HepG2 (cell line): Measurements from ENCODE around the gene CRHR1. TPM values are rescaled to one million over a fixed set of nuclear protein-coding genes. Genes with fewer than 3 reads are reported as not detected.

Experiments
- ATAC-seq: fragments of 200-7000 bp; cut with Tn5 transposase; 3 replicates; pipeline ENCODE4 v1.9.1; 2020; ENCODE audit warnings: mild to moderate bottlenecking, moderate library complexity
- BruUV-seq: library from RNA; stranded (reverse); fragments of 400-500 nt; replicated peaks from 2 replicates; lab custom pipeline; 2021; lab: Mats Ljungman, UMichigan
- CTCF ChIA-PET: fragments of 300-600 bp; formaldehyde crosslinking; extraction: SDS; loops from one replicate; lab custom pipeline; 2021; ENCODE audit warnings: low total read pairs, inconsistent platforms, low intra/inter-chr PET ratio; lab: Yijun Ruan, JAX
- POLR2A ChIA-PET: fragments of 350-600 bp; sonication (Branson Sonifier 250); formaldehyde crosslinking; loops from one replicate; lab custom pipeline; 2020; ENCODE audit warnings: antibody characterized with exemption, inconsistent platforms; lab: Yijun Ruan, JAX
- DNase-seq: peaks from one replicate; pipeline ENCODE4 v3.0.0-alpha.2; 2015; ENCODE audit warnings: low spot score
- FAIRE-seq: peaks from 3 replicates; lab custom pipeline; 2011; peaks lifted over from hg19 to GRCh38; lab: Jason Lieb, UNC
- H2AFZ ChIP-seq: one replicate; pipeline ENCODE4 v1.6.1; 2011; ENCODE audit warnings: low read length, inconsistent platforms
- H3K27ac ChIP-seq: fragments of 300-600 bp; 3 replicates; pipeline ENCODE4 v1.8.0; 2011; ENCODE audit warnings: mixed run types, mild to moderate bottlenecking, mixed read lengths, low read length, inconsistent platforms; ENCODE audit not compliant: insufficient read depth; ENCODE audit errors: extremely low read length
- H3K27me3 ChIP-seq, 2 experiments: fragments of 200-600 bp in 1 of 2; 2 replicates in 1 of 2; 3 replicates in 1 of 2; pipeline versions ENCODE4 v1.6.0 to v1.8.0; 2011; ENCODE audit warnings: low read length in 2 of 2, mild to moderate bottlenecking in 2 of 2, moderate library complexity in 2 of 2, inconsistent platforms in 1 of 2; ENCODE audit not compliant: insufficient read depth in 2 of 2, control insufficient read depth in 1 of 2
- H3K36me3 ChIP-seq, 2 experiments: fragments of 200-600 bp in 1 of 2; replicated peaks in 1 of 2; 2 replicates in 1 of 2; 3 replicates in 1 of 2; pipeline versions ENCODE4 v1.5.1 to v1.8.0; 2011; ENCODE audit warnings: low read length in 2 of 2, inconsistent platforms in 1 of 2; ENCODE audit not compliant: insufficient read depth in 2 of 2, control insufficient read depth in 1 of 2
- H3K4me1 ChIP-seq: 2 replicates; pipeline ENCODE4 v1.5.1; 2012; ENCODE audit warnings: low read length, inconsistent platforms; ENCODE audit not compliant: insufficient read depth
- H3K4me2 ChIP-seq: 2 replicates; pipeline ENCODE4 v1.6.0; 2011; ENCODE audit warnings: low read depth, low read length, inconsistent platforms
- H3K4me3 ChIP-seq, 3 experiments: fragments of 200-600 bp in 1 of 3; sonication (generic), shearing (Covaris generic) in 1 of 3; replicated peaks in 1 of 3; 2 replicates each; pipeline ENCODE4 v1.5.1; 2011 to 2016; ENCODE audit warnings: low read length in 3 of 3, inconsistent platforms in 2 of 3, low read depth in 2 of 3, mild to moderate bottlenecking in 2 of 3, control low read depth in 1 of 3, mixed read lengths in 1 of 3; ENCODE audit not compliant: insufficient read depth in 1 of 3
- H3K79me2 ChIP-seq: one replicate; pipeline ENCODE4 v1.6.1; 2011; ENCODE audit warnings: low read length, inconsistent platforms; ENCODE audit not compliant: insufficient read depth
- H3K9ac ChIP-seq: 2 replicates; pipeline ENCODE4 v1.6.0; 2011; ENCODE audit warnings: mild to moderate bottlenecking, low read depth, low read length, inconsistent platforms; ENCODE audit not compliant: insufficient read depth
- H3K9me3 ChIP-seq: 2 replicates; pipeline ENCODE4 v1.5.1; 2012; ENCODE audit warnings: mild to moderate bottlenecking, low read length
- H4K20me1 ChIP-seq: 2 replicates; pipeline ENCODE4 v1.6.0; 2011; ENCODE audit warnings: inconsistent platforms, mild to moderate bottlenecking, low read length, moderate library complexity; ENCODE audit not compliant: insufficient read depth
- BHLHE40 ChIP-seq: IDR thresholded peaks from 2 replicates; pipeline ENCODE4 v1.6.1; 2011; ENCODE audit warnings: low read length, improper control_type of control experiment
- CENPT ChIP-seq: sonication (generic); formaldehyde crosslinking; IDR thresholded peaks from 2 replicates; pipeline ENCODE4 v1.8.0; 2022; ENCODE audit warnings: low read depth, mild to moderate bottlenecking, moderate library complexity, missing genetic modification reagents
- GZF1 ChIP-seq: sonication (generic); formaldehyde crosslinking; IDR thresholded peaks from 2 replicates; pipeline ENCODE4 v1.5.1; 2020; ENCODE audit warnings: mild to moderate bottlenecking, missing genetic modification reagents
- PRPF4 ChIP-seq: fragments of 200-400 bp; formaldehyde crosslinking; IDR thresholded peaks from 2 replicates; pipeline ENCODE4 v1.6.1; 2016; ENCODE audit warnings: low read length, low read depth; ENCODE audit not compliant: poor library complexity, severe bottlenecking
- SNAI1 ChIP-seq: sonication (generic); formaldehyde crosslinking; IDR thresholded peaks from 2 replicates; pipeline ENCODE4 v1.5.0; 2020; ENCODE audit warnings: mild to moderate bottlenecking, missing genetic modification reagents, borderline replicate concordance
- UBTF ChIP-seq: sonication (generic); formaldehyde crosslinking; IDR thresholded peaks from 2 replicates; pipeline ENCODE4 v1.4.0; 2020; ENCODE audit warnings: mild to moderate bottlenecking, missing genetic modification reagents
- ZBED4 ChIP-seq: sonication (generic); formaldehyde crosslinking; IDR thresholded peaks from 2 replicates; pipeline ENCODE4 v1.4.0; 2020; ENCODE audit warnings: missing genetic modification reagents, borderline replicate concordance
- ZBTB33 ChIP-seq: sonication (generic); formaldehyde crosslinking; IDR thresholded peaks from 2 replicates; pipeline ENCODE4 v1.4.0; 2020; ENCODE audit warnings: missing genetic modification reagents
- ZNF10 ChIP-seq: sonication (generic); formaldehyde crosslinking; IDR thresholded peaks from 2 replicates; pipeline ENCODE4 v1.4.0; 2020; ENCODE audit warnings: mild to moderate bottlenecking, low read depth, missing genetic modification reagents, borderline replicate concordance
- ZNF75D ChIP-seq: sonication (generic); formaldehyde crosslinking; IDR thresholded peaks from 2 replicates; pipeline ENCODE4 v1.8.1; 2023; ENCODE audit warnings: missing genetic modification reagents, mild to moderate bottlenecking, borderline replicate concordance
- ZNF776 ChIP-seq: sonication (generic); formaldehyde crosslinking; IDR thresholded peaks from 2 replicates; pipeline ENCODE4 v1.4.0; 2020; ENCODE audit warnings: mild to moderate bottlenecking, missing genetic modification reagents
- ZNF878 ChIP-seq: sonication (generic); formaldehyde crosslinking; IDR thresholded peaks from 2 replicates; pipeline ENCODE4 v1.8.1; 2023; ENCODE audit warnings: mild to moderate bottlenecking, missing genetic modification reagents, moderate library complexity
- WGBS: methylation state at CpG from one replicate; pipeline ENCODE4 v1.1.6; 2017; ENCODE audit warnings: low lambda C conversion rate; 5-methylcytosine and 5-hydroxymethylcytosine counted together
- in situ Hi-C: cut with HindIII; loops from 2 replicates; pipeline ENCODE4 v1.10.0; 2017; ENCODE audit warnings: low pct_unique_long_range_greater_than_20kb; ENCODE audit not compliant: extremely low pct_ligation_motif_present
- intact Hi-C: fragments of 100-400 bp; cut with micrococcal nuclease; formaldehyde crosslinking; loops from one replicate; pipeline ENCODE4 v1.10.0; 2022; ENCODE audit not compliant: unreplicated experiment
- polyA plus RNA-seq, 8 experiments: library from polyadenylated mRNA; depleted of rRNA in 3 of 8; stranded (reverse) in 7 of 8; unstranded in 1 of 8; fragments of >200 nt; fragmentation: Illumina TruSeq in 4 of 8; extraction: Trizol in 4 of 8; gene quantifications; 2 replicates each; pipeline versions ENCODE4 v1.2.1 to v1.2.3, GENCODE V29; 2011 to 2016; ENCODE audit warnings: low read depth in 4 of 8, missing spikeins in 1 of 8, mixed read lengths in 1 of 8; ENCODE audit not compliant: insufficient read depth in 1 of 8
- total RNA-seq, 5 experiments: library from RNA; depleted of rRNA; stranded (reverse); fragments of >200 nt; fragmentation: Illumina TruSeq; extraction: Trizol; gene quantifications; 2 replicates each; pipeline ENCODE4 v1.2.3, GENCODE V29; 2016; ENCODE audit warnings: low read depth in 1 of 5

CRHR1 gene
- total and polyA plus RNA-seq, 2 of the 13 experiments (the other 11 are each of a cell fraction or from before 2014, with no cell fraction given) = not detected

- no peak for TF ChIP-seq ZNF10 (CRISPR knock-in tag)
- no peak for TF ChIP-seq ZNF878 (CRISPR knock-in tag)
Measured at GRCh38 chr17:45837187-45837586, 53.1 kb downstream of the CRHR1 start (continued).

GRCh38 chr17:45837603-45838002, 53.5 kb downstream of the CRHR1 start:
- WGBS = 30% methylated on average over 5 of the region's 9 CpGs
- Histone ChIP-seq H2AFZ (no peak overlapping the region), H3K4me2 (no peak overlapping the region), H4K20me1 (no peaks in the 10 kb centered on the region), H3K36me3 (no peaks in the 10 kb centered on the region), H3K27me3 (peaks cover 21 to 86% of the 10 kb centered on the region in 2 experiments), H3K27ac (no peak overlapping the region), H3K9me3 (no peaks in the 10 kb centered on the region), H3K4me1 (no peaks in the 10 kb centered on the region), H3K9ac (no peak overlapping the region), H3K4me3 (no peak overlapping the region), H3K79me2 (no peaks in the 10 kb centered on the region)
- ChIA-PET CTCF (no interaction called here), POLR2A (no interaction called here)
- no peak for FAIRE-seq
- intact Hi-C loops = no loop called here
- BruUV-seq = no TSS peak
- in situ Hi-C loops = no loop called here
- ATAC-seq = no peak
- DNase-seq = no peak
- TF ChIP-seq BHLHE40 (no peak), ZBTB33 (CRISPR knock-in tag) (no peak), CENPT (no peak), GZF1 (CRISPR knock-in tag) (no peak), SNAI1 (CRISPR knock-in tag) (no peak), ZBED4 (CRISPR knock-in tag) (no peak), ZNF776 (CRISPR knock-in tag) (no peak), UBTF (CRISPR knock-in tag) (no peak), PRPF4 (no peak), ZNF75D (CRISPR knock-in tag) (no peak)
